ENCODE measurements around the gene OLFML2A.

Gene OLFML2A

DNA sequence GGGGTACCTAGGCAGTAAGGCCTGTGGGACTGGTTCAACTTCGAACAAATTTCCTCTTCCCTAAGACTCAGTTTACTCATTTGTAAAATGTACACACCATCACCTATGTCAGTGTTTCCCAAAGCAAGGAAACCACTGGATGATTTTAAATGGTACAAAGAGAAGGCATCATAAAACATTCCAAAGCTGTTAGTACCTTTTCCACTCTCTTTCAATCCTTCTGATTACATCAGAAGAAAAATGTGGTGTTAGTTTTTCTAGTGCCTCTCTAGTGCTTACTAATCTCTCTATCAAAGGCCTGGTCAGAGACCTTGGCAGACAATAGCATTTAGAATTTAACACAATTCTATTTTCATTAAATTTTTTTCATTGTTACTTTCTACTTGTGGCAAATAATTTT, 24.0 kb upstream of the OLFML2A start:
- Histone ChIP-seq H3K4me2 (ENCODE audit: low read depth, low read length, poor library complexity, severe bottlenecking) (no peak overlapping the region), H3K9me2 (replicated peaks; ENCODE audit: low read depth, low read length) (no peaks in the 10 kb centered on the region), H3K9ac (ENCODE audit: low read depth, low read length, poor library complexity, severe bottlenecking) (no peak overlapping the region), H4K20me1 (ENCODE audit: insufficient read depth, low read length, poor library complexity, severe bottlenecking) (no peaks in the 10 kb centered on the region), H3K79me2 (ENCODE audit: insufficient read depth, low read length) (0 out of 2 replicates have a peak, but pooled peaks cover 3% of the 10 kb centered on the region), H3K36me3 (ENCODE audit: insufficient read depth, low read length) (no peaks in the 10 kb centered on the region), H3K4me1 (ENCODE audit: insufficient read depth, low read length, poor library complexity, severe bottlenecking) (peaks cover 7% of the 10 kb centered on the region), H2AFZ (ENCODE audit: low read length) (no peak overlapping the region), H3K4me3 (ENCODE audit: low read length, poor library complexity, severe bottlenecking) (no peak overlapping the region), H3K27me3 (ENCODE audit: insufficient read depth, low read length, poor library complexity, severe bottlenecking) (no peaks in the 10 kb centered on the region), H3K9me3 (ENCODE audit: insufficient read depth, low read depth, low read length) (no peaks in the 10 kb centered on the region), H3F3A (ENCODE audit: low read depth) (no peaks in the 10 kb centered on the region)
- TF ChIP-seq EZH2phosphoT487 (IDR thresholded peaks at IDR 0.05; ENCODE audit: borderline replicate concordance), result no peak

DNA sequence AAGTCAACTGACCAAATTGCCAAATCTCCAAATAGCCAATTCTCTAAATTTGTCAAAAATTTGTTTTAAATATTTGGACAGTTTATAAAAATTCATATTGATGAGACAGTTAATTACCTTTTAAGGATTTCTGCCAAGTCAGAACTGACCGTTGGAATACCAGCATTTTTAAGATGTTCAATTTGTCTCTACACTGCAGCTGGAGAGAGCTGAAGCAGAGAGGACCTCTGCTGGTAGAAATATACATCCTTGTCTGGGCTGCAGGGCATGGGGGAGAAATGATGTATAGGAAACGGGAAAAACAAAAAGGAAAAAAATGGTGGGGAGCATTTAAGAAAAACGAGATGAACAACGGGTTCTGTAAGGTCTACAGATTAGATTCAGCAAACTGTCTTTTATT, 22.6 kb upstream of the OLFML2A start:
- H4K20me1 ChIP-seq (ENCODE audit: insufficient read depth, low read length, poor library complexity, severe bottlenecking), result no peaks in the 10 kb centered on the region
- no peak overlapping the region for H3K4me3 ChIP-seq (ENCODE audit: low read length, poor library complexity, severe bottlenecking)
- H3K4me1 ChIP-seq (ENCODE audit: insufficient read depth, low read length, poor library complexity, severe bottlenecking), result peaks cover 10% of the 10 kb centered on the region
- 0 out of 2 replicates have a peak, but pooled peaks cover 3% of the 10 kb centered on the region for H3K79me2 ChIP-seq (ENCODE audit: insufficient read depth, low read length)
- TF ChIP-seq, protein P1, sequence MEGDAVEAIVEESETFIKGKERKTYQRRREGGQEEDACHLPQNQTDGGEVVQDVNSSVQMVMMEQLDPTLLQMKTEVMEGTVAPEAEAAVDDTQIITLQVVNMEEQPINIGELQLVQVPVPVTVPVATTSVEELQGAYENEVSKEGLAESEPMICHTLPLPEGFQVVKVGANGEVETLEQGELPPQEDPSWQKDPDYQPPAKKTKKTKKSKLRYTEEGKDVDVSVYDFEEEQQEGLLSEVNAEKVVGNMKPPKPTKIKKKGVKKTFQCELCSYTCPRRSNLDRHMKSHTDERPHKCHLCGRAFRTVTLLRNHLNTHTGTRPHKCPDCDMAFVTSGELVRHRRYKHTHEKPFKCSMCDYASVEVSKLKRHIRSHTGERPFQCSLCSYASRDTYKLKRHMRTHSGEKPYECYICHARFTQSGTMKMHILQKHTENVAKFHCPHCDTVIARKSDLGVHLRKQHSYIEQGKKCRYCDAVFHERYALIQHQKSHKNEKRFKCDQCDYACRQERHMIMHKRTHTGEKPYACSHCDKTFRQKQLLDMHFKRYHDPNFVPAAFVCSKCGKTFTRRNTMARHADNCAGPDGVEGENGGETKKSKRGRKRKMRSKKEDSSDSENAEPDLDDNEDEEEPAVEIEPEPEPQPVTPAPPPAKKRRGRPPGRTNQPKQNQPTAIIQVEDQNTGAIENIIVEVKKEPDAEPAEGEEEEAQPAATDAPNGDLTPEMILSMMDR (conservative IDR thresholded peaks at IDR 0.05; ENCODE audit: low read length), result peak; percentile 66
- no peak for TF ChIP-seq EZH2phosphoT487 (IDR thresholded peaks at IDR 0.05; ENCODE audit: borderline replicate concordance)
- H3K36me3 ChIP-seq (ENCODE audit: insufficient read depth, low read length), result no peaks in the 10 kb centered on the region
- H3K4me2 ChIP-seq (ENCODE audit: low read depth, low read length, poor library complexity, severe bottlenecking), result no peak overlapping the region
- H3K9me3 ChIP-seq (ENCODE audit: insufficient read depth, low read depth, low read length), result no peaks in the 10 kb centered on the region
- no peaks in the 10 kb centered on the region for H3F3A ChIP-seq (ENCODE audit: low read depth)
- no peak overlapping the region for H3K9ac ChIP-seq (ENCODE audit: low read depth, low read length, poor library complexity, severe bottlenecking)
- no peak overlapping the region for H2AFZ ChIP-seq (ENCODE audit: low read length)
- H3K27me3 ChIP-seq (ENCODE audit: insufficient read depth, low read length, poor library complexity, severe bottlenecking), result no peaks in the 10 kb centered on the region
- no peaks in the 10 kb centered on the region for H3K9me2 ChIP-seq (replicated peaks; ENCODE audit: low read depth, low read length)

DNA sequence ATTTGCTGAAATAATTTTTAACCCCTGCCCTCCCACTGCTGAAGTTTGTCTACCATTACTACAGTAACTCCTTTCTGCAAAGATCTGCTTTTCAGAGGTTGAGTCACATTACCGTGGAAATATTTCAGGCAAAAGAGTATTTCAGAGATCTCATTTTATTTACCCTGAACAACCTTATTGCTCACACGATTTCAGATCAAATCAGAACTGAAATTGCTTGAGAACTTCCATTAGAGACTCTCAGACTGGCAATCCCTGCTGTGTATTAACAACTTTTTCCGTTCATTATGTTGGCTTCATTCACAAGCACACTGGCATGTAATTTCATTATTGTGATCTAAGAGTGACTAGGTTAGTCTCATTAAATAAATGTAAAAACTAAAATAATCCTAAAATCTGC, 21.9 kb upstream of the OLFML2A start:
- H3F3A ChIP-seq (ENCODE audit: low read depth), result no peaks in the 10 kb centered on the region
- TF ChIP-seq, protein P1 (conservative IDR thresholded peaks at IDR 0.05; ENCODE audit: low read length), result no peak
- TF ChIP-seq EZH2phosphoT487 (IDR thresholded peaks at IDR 0.05; ENCODE audit: borderline replicate concordance), result no peak
- no peaks in the 10 kb centered on the region for H3K27me3 ChIP-seq (ENCODE audit: insufficient read depth, low read length, poor library complexity, severe bottlenecking)
- peaks cover 10% of the 10 kb centered on the region for H3K4me1 ChIP-seq (ENCODE audit: insufficient read depth, low read length, poor library complexity, severe bottlenecking)
- H3K9me2 ChIP-seq (replicated peaks; ENCODE audit: low read depth, low read length), result no peaks in the 10 kb centered on the region
- no peaks in the 10 kb centered on the region for H3K36me3 ChIP-seq (ENCODE audit: insufficient read depth, low read length)
- H3K79me2 ChIP-seq (ENCODE audit: insufficient read depth, low read length), result 0 out of 2 replicates have a peak, but pooled peaks cover 2% of the 10 kb centered on the region
- H2AFZ ChIP-seq (ENCODE audit: low read length), result no peak overlapping the region
- no peak overlapping the region for H3K9ac ChIP-seq (ENCODE audit: low read depth, low read length, poor library complexity, severe bottlenecking)
- H3K9me3 ChIP-seq (ENCODE audit: insufficient read depth, low read depth, low read length), result no peaks in the 10 kb centered on the region
- H3K4me2 ChIP-seq (ENCODE audit: low read depth, low read length, poor library complexity, severe bottlenecking), result no peak overlapping the region
- H4K20me1 ChIP-seq (ENCODE audit: insufficient read depth, low read length, poor library complexity, severe bottlenecking), result no peaks in the 10 kb centered on the region
- H3K4me3 ChIP-seq (ENCODE audit: low read length, poor library complexity, severe bottlenecking), result no peak overlapping the region

DNA sequence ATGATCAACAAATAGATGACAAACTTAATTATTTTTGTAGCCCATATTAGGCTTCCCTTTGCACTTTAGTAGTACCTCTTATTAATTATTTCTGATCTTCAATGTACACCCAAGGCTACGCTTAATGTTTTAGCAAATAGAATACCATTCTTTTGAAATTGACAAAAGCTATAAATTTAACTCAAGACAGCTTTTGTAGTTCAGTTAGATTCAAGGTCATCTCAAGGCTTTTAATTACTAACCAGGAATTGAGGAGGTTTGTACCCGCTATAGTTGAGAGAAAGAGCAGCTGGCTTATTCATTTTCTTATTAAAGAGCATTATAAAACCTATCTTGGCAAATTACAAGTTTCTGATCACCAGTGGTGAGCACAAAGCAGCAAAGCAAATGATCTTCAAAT, 20.9 kb upstream of the OLFML2A start:
- Histone ChIP-seq H3K27me3 (ENCODE audit: insufficient read depth, low read length, poor library complexity, severe bottlenecking) (no peaks in the 10 kb centered on the region), H3K9me3 (ENCODE audit: insufficient read depth, low read depth, low read length) (no peaks in the 10 kb centered on the region), H3K9me2 (replicated peaks; ENCODE audit: low read depth, low read length) (no peaks in the 10 kb centered on the region), H3K4me3 (ENCODE audit: low read length, poor library complexity, severe bottlenecking) (no peak overlapping the region), H3K36me3 (ENCODE audit: insufficient read depth, low read length) (no peaks in the 10 kb centered on the region), H3F3A (ENCODE audit: low read depth) (no peaks in the 10 kb centered on the region), H3K4me2 (ENCODE audit: low read depth, low read length, poor library complexity, severe bottlenecking) (no peak overlapping the region), H3K4me1 (ENCODE audit: insufficient read depth, low read length, poor library complexity, severe bottlenecking) (peaks cover 10% of the 10 kb centered on the region), H4K20me1 (ENCODE audit: insufficient read depth, low read length, poor library complexity, severe bottlenecking) (no peaks in the 10 kb centered on the region), H3K79me2 (ENCODE audit: insufficient read depth, low read length) (no peaks in the 10 kb centered on the region), H2AFZ (ENCODE audit: low read length) (no peak overlapping the region), H3K9ac (ENCODE audit: low read depth, low read length, poor library complexity, severe bottlenecking) (no peak overlapping the region)
- TF ChIP-seq EZH2phosphoT487 (IDR thresholded peaks at IDR 0.05; ENCODE audit: borderline replicate concordance), result no peak
- TF ChIP-seq, protein P1 (conservative IDR thresholded peaks at IDR 0.05; ENCODE audit: low read length), result no peak
